SKM-1 treated with dmso at 0.1 percent for 144 hours (cell line): ENCODE measurements around the gene LRRC18.

ENCODE experiments used
- DNase-seq: peaks from one replicate; lab custom pipeline; 2025; ENCODE audit not compliant: unreplicated experiment; lab: John Stamatoyannopoulos, UW

Gene LRRC18

GRCh38 chr10:48946891-48947500, 7.4 kb upstream of the LRRC18 start:
- no peak for DNase-seq

- DNase-seq: no peak
Measured at GRCh38 chr10:48946332-48946731, 6.7 kb upstream of the LRRC18 start.

- DNase-seq: no peak
Measured at GRCh38 chr10:48945441-48946130, 5.9 kb upstream of the LRRC18 start.

GRCh38 chr10:48944171-48944570, 4.5 kb upstream of the LRRC18 start:
- DNase-seq: no peak

- DNase-seq: no peak
Measured at GRCh38 chr10:48943096-48943495, 3.5 kb upstream of the LRRC18 start.

- DNase-seq: no peak
Measured at GRCh38 chr10:48941427-48942075, 1.9 kb upstream of the LRRC18 start.

GRCh38 chr10:48940958-48941357, 1.3 kb upstream of the LRRC18 start:
- DNase-seq: no peak

- DNase-seq: no peak
Measured at GRCh38 chr10:48940372-48940771, 732 bp upstream of the LRRC18 start.

GRCh38 chr10:48938990-48939536, 577 bp downstream of the LRRC18 start:
- no peak for DNase-seq

- DNase-seq: no peak
Measured at GRCh38 chr10:48938281-48938680, 1.4 kb downstream of the LRRC18 start.

GRCh38 chr10:48937796-48938195, 1.8 kb downstream of the LRRC18 start:
- DNase-seq: no peak

GRCh38 chr10:48935577-48935976, 4.1 kb downstream of the LRRC18 start:
- no peak for DNase-seq

- DNase-seq: no peak
Measured at GRCh38 chr10:48934672-48935501, 4.8 kb downstream of the LRRC18 start.

GRCh38 chr10:48932831-48933664, 6.6 kb downstream of the LRRC18 start:
- DNase-seq: no peak

- DNase-seq: no peak
Measured at GRCh38 chr10:48931188-48931587, 8.5 kb downstream of the LRRC18 start.

- DNase-seq: no peak
Measured at GRCh38 chr10:48929413-48929990, 10.1 kb downstream of the LRRC18 start.

- DNase-seq: no peak
Measured at GRCh38 chr10:48926764-48927540, 12.7 kb downstream of the LRRC18 start.

GRCh38 chr10:48926255-48926654, 13.4 kb downstream of the LRRC18 start:
- DNase-seq: no peak

- no peak for DNase-seq
Measured at GRCh38 chr10:48924988-48925387, 14.7 kb downstream of the LRRC18 start.
